ENCODE measurements around the gene CRACR2B.

Gene CRACR2B

DNA sequence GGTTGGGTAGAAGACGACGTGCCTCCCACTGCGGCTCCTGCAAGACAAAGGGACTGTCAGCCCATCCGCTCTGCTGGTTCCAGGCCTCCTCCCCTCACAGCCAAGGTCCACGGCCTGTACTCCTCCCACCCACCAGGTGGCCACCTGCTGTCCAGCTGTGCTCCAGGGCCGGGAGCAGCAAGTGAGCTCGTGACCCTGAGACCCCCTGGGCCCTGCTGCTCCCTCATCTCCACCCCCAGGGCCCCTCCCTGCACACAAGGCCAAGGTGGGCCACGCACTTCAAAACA lies 42.4 kb downstream of the CRACR2B start:
- DNase-seq = no peak

DNA sequence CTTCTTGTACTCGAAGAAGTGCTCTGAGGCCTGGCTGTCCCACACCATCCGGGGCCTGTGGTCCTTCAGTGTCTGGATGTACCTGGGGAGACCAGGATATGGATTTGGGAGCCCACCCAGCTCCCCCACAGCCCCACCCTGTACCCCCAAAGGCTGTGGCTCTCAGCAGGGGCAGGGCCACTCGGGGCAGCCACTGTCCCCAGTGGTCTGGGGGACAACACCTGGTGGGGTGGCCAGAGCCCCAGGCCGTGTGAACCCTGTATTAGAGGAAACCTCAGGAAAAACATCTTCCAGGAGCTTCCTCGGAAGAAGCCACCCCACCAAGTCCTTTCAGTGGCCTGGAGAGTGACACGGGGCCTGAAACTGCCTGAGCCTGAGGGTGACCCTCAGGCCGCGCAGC lies 42.7 kb downstream of the CRACR2B start:
- DNase-seq = no peak

DNA sequence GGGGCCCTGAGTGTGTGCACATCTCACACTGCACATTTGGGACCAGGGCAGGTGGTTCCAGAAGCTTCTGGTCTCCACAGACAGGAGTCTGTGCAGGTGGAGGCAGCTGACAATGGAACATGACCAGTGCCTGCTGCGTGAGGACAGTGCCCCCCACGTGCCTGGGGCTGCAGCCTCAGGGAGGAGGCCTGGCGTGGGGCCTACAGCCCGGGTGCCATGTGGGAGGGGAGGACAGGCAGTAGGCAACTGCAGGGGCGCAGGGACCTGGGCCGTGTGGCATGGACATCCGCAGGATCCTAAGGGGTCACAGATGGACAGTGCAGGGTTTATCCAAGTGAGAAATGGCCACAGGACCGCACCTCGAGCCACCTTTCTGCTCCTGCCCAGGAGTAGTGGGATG lies 43.8 kb downstream of the CRACR2B start:
- DNase-seq = no peak

DNA sequence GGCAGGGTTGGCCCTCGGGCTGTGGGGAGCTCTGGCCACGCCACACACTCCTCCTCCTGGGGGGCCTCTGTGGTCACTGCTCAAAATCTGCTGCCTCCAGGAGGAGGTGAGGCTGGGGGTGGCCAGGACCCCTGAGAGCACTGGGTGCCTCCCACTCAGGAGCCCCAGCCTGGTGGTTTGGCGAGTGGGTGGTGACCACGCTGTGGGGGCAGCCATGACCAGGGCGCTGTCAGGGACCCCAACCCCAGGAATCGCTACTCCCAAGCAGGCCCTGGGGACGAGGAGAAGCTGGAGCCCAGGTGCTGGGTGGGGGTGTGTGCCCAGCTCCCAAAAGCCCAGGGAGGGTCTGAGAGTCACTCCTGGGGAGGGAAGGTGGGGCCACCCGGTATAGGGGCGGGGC lies 45.1 kb downstream of the CRACR2B start:
- no peak for DNase-seq

DNA sequence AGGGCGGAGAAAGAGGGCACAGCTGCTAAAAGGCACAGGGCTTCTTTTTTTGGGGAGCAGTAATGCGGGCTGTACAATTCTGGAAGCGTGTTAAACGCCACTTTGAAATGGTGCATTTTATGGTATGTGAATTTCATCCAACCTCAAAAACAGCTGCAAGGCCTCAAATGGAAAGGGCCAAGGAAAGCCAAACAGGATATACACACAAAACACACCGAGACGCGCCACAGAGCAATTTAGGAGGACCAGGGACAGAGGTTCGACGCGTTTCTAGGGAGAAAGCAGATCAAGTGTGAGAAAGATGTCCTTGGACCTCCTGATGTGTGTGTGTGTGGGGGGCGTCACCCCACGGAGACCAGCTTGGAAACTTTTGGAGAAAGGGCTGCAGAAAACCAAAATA lies 46.0 kb downstream of the CRACR2B start:
- no peak for DNase-seq

DNA sequence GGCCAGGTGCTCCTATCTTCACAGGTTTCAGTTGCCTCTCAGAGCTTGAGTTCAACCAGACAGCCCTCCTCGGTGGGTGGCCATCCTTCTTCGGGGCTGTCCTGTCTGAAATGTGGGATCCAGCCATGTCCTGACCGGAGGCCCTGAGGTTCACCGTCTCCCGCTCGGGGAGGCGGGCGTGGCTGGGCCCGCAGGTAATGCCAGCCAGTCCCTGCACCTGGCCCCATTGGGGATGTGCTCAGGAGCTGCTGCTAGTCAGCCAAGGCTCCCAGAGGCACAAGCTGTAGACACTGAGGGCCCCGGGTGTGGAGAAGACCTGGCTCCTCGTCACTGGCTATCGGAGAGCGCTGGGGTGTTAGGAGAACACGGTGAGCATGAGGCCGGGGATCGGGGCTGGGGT lies 47.5 kb downstream of the CRACR2B start:
- DNase-seq = no peak

DNA sequence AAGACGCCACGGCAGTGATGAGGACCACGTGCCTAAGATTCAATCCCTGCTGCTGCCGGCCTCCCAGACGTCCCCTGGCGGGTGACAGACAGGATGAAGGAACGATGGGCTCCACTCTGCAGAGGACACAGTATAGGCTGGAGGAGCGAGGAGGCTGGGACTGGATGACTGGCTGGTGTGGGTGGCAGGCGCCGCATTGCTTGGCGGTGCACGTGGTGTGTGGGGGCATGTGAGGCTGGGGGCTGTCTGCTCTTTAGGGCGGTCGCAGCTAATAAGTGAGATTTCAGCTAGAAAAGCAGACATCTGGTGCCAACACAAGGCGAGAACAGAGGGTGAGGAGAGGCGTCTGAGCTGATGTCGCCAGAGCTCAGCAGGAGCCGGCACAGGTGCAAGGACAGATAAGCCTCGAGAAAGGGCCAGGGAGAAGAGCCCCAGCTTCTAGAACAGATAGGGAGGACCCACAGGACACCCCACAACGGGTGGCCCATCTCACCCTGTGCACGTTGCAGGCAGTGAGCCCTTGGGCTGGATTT lies 48.1 kb downstream of the CRACR2B start:
- no peak for DNase-seq

DNA sequence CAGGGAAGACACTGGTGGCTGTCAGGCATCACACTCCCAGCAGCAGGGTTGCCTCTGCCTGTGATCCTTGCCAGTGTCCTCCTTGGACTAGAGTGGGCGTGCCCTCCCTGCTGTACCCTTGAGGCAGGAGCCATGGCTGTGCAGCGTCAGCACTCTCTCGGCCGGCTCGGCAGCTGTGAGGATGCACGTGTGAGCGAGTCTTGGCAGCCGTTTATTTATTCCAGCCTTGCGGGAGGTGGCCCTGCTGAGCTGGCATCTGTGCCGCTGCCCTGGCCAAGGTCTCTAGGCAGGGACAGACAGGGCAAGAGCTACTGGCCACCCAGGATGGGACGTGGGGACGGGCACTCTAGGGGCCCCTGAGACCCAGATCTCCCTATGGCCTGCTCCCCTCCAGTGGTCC lies 48.8 kb downstream of the CRACR2B start:
- no peak for DNase-seq

DNA sequence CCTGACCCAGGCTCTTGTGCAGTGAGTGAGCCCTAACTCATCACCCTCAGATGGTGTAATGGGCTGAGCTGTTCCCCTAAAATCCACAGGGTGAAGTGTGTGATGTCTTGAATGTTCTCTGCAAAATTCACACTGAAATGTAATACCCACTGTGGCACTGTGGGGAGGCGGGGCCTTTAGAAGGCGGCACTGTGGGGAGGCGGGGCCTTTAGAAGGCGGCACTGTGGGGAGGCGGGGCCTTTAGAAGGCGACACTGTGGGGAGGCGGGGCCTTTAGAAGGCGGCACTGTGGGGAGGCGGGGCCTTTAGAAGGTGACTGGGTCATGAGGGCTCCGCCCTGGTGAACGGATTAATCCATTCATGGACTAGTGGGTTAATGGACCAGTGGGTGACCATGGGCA lies 49.8 kb downstream of the CRACR2B start:
- no peak for DNase-seq

DNA sequence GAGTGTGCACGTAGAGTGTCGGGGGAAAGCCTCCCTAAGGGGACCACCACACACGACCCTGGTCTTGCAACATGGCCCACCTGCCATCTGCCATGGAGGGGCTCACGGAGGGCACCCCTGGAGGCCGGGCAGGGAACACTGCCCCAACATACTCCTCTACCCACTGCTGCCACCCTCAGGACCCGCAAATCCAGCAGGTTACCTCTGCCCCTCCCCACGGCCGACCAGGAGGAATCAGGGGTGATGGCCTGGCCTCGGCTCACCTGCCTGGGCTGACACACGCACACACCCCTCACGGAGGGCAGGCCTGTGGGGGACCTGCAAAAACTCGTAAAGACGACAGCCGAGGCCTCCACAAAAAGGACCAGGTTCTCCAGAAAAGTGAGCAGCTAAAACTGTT lies 52.7 kb downstream of the CRACR2B start:
- DNase-seq = no peak

Data from central memory CD4-positive, alpha-beta T cell (primary cell).